Measurements from ENCODE around the gene KCNMA1.

Gene KCNMA1

DNA sequence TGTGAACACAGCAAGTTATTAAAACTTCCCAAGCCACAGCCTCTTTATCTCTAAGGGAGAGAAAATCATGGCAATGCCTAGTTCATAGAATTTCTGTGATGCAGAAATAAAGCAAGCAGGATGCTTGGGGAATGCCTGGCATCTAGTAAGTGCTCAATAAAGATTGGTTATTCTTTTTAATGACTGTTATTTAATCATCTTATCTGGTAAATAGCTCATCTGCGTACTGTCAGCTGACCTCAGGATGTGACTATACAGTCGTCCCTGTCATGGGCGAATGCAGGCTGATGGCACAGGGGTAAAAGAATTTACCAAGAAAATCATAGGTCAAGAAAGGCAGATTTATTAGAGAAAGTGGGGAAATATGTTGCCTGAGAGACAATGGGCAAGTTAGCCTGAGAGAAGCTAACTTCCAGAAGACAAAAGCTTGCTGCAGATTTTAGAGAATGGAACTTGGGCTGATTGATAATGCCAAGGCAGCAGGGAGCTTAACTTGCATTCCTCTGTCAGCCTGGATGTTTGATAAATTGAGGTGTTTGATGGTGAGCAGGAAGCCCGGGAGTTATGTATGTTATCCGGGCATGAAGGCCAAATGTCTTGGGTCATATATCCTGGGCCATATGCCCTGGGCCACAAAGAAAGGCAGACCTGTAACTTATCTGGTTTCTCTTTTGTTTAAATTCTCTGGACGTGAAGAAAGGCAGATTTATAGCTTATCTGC lies 126.0 kb downstream of the KCNMA1 start:
- Histone ChIP-seq H3K36me3 (no peaks in the 10 kb centered on the region), H3K9me3 (no peaks in the 10 kb centered on the region), H3K9ac (no peak overlapping the region), H3K27me3 (no peaks in the 10 kb centered on the region), H3K4me1 (peaks cover 57% of the 10 kb centered on the region), H3K4me2 (no peak overlapping the region), H3K4me3 (no peak overlapping the region), H4K20me1 (no peaks in the 10 kb centered on the region), H3K27ac (no peak overlapping the region)
- no peak for TF ChIP-seq Cebpa-rat (IDR thresholded peaks at IDR 0.05)

DNA sequence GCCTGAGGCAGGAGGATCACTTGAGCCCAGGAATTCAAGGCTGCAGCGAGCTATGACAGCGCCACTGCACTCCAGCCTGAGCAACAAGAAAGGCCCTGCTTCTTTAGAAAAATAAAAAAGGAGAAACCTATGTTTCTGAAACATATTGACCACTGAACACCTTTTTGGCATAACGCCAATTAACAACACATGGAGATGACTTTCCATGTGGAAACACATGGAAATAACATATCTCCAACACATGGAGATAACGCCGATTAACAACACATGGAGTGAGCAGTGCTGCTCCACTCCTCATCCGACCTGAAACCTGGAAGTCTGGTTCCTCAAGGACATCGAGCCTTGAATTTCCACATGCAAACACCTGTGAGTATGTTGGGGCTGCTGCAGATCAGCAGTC lies 126.9 kb downstream of the KCNMA1 start:
- H3K9ac ChIP-seq: no peak overlapping the region
- no peaks in the 10 kb centered on the region for H3K36me3 ChIP-seq
- TF ChIP-seq Cebpa-rat (IDR thresholded peaks at IDR 0.05): no peak
- no peaks in the 10 kb centered on the region for H3K27me3 ChIP-seq
- H4K20me1 ChIP-seq: no peaks in the 10 kb centered on the region
- H3K9me3 ChIP-seq: no peaks in the 10 kb centered on the region
- no peak overlapping the region for H3K27ac ChIP-seq
- H3K4me1 ChIP-seq: peaks cover 48% of the 10 kb centered on the region
- H3K4me3 ChIP-seq: no peak overlapping the region
- H3K4me2 ChIP-seq: no peak overlapping the region

DNA sequence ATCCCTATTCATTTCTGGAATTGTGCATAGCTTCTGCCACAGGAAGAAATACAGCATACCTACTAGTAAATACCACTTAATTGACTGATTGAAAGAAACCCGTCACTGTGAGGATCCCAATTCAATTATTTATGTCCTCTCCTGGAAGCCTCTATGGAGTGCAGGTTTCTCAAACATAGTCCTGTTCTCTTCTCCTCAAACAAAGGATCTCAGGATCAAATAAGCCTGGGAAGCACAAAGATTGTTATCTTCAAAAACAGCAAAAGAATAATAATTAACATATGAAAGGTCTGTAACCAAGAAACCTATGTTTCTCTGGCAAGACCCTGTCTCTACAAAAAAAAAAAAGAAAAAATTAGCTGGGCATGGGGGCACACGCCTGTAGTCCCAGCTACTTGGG lies 127.3 kb downstream of the KCNMA1 start:
- peaks cover 44% of the 10 kb centered on the region for H3K4me1 ChIP-seq
- no peak overlapping the region for H3K4me3 ChIP-seq
- no peaks in the 10 kb centered on the region for H3K36me3 ChIP-seq
- no peak overlapping the region for H3K27ac ChIP-seq
- TF ChIP-seq Cebpa-rat (IDR thresholded peaks at IDR 0.05): no peak
- H3K27me3 ChIP-seq: no peaks in the 10 kb centered on the region
- no peak overlapping the region for H3K4me2 ChIP-seq
- H3K9ac ChIP-seq: no peak overlapping the region
- no peaks in the 10 kb centered on the region for H4K20me1 ChIP-seq
- H3K9me3 ChIP-seq: no peaks in the 10 kb centered on the region

DNA sequence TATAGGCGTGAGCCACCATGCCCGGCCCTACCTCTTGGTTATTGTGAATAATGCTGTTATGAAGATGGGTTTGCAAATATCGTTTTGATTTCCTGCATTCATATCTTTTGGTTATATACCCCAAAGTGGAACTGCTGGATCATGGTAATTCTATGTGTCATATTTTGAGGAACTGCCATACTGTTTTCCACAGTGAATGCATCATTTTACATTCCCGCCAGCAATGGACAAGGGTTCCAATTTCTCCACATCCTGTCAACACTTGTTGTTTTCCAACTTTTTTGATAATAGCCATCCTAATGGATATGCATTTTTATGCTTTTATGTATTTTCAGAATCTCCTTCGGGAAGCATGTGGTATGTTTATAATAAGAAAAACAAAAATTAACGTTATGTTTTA lies 128.2 kb downstream of the KCNMA1 start:
- Histone ChIP-seq H3K36me3 (no peaks in the 10 kb centered on the region), H3K9ac (no peak overlapping the region), H3K27ac (no peak overlapping the region), H3K27me3 (no peaks in the 10 kb centered on the region), H3K4me1 (peaks cover 35% of the 10 kb centered on the region), H3K4me3 (no peak overlapping the region), H4K20me1 (no peaks in the 10 kb centered on the region), H3K4me2 (no peak overlapping the region), H3K9me3 (no peaks in the 10 kb centered on the region)
- no peak for TF ChIP-seq Cebpa-rat (IDR thresholded peaks at IDR 0.05)

DNA sequence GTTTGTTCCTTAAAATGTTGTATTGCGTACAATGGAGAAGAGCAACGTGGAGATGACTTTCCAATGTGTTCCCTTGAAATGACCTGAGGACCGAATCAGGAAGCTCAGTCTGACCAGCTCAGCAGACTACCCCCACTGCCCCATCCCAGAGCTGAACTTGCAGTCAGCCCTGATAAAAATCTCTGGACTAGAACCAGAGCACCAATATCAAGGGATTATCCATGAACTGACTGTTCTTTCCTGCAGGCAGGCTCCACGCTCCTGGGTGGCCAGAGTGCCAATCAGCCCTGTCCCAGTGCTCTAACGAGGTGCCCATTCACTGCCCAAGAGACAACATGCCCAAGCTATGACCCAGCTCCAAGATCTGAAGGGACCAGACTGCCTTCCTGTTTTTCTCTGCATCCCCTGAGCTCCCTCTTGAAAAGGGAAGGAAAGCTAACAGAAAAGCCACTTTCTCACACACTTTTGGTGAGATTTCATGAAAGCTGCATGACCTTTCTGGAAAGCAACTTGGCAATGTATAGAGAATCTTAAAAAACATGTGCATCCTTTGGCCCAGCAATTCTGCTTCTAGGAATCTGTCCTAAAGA lies 130.2 kb downstream of the KCNMA1 start:
- TF ChIP-seq Cebpa-rat (IDR thresholded peaks at IDR 0.05): no peak
- no peaks in the 10 kb centered on the region for H3K27me3 ChIP-seq
- H3K27ac ChIP-seq: no peak overlapping the region
- H3K36me3 ChIP-seq: no peaks in the 10 kb centered on the region
- H3K9me3 ChIP-seq: no peaks in the 10 kb centered on the region
- no peaks in the 10 kb centered on the region for H4K20me1 ChIP-seq
- H3K4me3 ChIP-seq: no peak overlapping the region
- H3K4me2 ChIP-seq: peak overlapping the region; percentile 42
- no peak overlapping the region for H3K9ac ChIP-seq
- peaks cover 21% of the 10 kb centered on the region for H3K4me1 ChIP-seq

DNA sequence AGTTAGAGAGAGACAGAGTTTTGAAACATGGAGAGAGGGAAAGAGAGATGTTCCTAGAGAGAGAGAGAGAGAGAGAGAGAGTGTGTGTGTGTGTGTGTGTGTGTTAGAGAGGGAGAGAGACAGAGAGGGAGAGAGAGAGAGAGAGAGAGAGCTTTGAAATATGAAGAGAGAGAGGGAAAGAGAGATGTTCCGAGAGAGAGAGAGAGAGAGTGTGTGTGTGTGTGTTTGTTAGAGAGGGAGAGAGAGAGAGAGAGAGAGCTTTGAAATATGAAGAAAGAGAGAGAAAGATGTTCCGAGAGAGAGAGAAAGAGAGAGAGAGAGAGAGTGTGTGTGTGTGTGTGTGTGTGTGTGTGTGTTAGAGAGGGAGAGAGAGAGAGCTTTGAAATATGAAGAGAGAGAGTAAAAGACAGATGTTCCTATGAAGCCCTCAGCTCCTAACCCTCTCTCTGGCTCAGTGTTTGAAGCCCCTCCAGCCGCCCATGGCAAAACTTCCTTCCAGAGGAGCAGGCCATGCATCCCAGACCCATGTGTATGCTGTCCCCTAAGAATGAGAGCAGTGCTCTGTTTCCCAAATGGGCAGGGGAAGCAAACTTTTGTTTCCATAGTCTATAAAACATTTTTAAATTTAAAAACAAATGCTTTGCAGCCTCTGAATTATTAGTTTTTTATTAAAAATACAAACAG lies 130.9 kb downstream of the KCNMA1 start:
- no peaks in the 10 kb centered on the region for H3K9me3 ChIP-seq
- H3K4me1 ChIP-seq: peaks cover 24% of the 10 kb centered on the region
- H3K4me3 ChIP-seq: no peak overlapping the region
- no peak overlapping the region for H3K9ac ChIP-seq
- no peak overlapping the region for H3K27ac ChIP-seq
- H4K20me1 ChIP-seq: no peaks in the 10 kb centered on the region
- H3K36me3 ChIP-seq: no peaks in the 10 kb centered on the region
- no peak overlapping the region; the same call in 1 of the 2 replicates for H3K4me2 ChIP-seq
- no peaks in the 10 kb centered on the region for H3K27me3 ChIP-seq
- no peak for TF ChIP-seq Cebpa-rat (IDR thresholded peaks at IDR 0.05)

DNA sequence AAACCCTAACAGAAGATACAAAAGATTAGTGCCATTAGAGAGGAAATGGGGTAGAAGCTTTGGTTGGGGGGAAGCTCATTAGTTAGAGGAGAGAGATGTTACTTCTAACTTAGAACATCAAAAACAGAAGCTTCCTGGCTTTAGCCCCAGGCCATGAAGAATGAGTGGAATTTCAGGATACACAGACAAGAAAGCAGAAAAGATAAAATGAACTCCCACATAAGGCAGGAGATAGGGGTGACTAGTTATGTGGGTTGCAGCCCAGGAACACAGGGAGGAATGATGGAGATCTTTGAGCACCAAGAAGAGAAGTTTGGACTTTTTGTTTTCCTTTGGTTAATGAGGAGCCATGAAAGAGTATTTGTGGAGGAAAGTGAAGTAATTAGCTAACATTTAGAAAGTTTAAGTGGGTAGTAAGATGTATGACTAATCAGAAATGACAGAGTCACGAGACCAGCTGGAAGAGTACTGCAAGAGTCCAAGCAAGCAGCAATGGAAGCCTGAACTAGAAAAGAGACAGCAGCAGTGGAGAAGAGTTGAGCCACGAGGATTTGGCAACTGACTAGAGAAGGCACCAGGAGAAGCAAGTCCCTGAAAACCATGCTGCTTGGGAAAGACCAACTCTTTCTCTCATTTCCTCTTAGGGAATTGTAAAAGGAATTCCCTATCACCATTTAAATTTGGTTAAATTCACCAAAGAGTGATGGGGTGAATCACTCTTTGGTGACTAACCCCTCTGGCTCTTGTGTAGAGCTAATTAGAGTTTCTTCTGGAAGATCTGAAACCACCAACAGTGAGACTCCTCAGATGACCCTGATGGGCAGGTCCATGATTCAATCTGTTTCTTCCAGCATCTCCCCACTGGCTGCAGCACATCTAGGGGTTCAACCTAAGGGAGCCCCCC lies 131.9 kb downstream of the KCNMA1 start:
- TF ChIP-seq Cebpa-rat (IDR thresholded peaks at IDR 0.05): no peak
- Histone ChIP-seq H3K36me3 (no peaks in the 10 kb centered on the region), H4K20me1 (no peaks in the 10 kb centered on the region), H3K4me3 (no peak overlapping the region), H3K4me2 (no peak overlapping the region), H3K27me3 (no peaks in the 10 kb centered on the region), H3K9me3 (no peaks in the 10 kb centered on the region), H3K27ac (no peak overlapping the region), H3K4me1 (peaks cover 28% of the 10 kb centered on the region), H3K9ac (no peak overlapping the region)

DNA sequence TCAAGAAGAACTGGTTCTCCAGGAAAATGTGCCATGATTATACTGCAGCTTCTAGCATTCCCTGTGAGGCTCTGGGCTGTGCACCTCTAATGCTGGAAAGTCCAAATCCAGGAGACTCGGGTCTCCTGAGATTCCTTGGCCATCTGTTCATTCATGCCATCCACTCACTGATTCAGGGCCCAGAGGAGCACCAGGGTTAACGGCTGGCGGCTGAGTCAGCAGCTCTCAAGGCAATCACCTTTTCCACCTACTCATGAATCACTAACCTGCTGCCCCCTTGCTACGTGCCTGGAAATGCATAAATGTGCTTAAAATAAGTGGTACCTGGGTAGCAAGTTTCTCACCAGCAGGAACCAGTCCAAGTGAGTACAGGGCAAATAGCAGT lies 132.7 kb downstream of the KCNMA1 start:
- Histone ChIP-seq H3K9me3 (no peaks in the 10 kb centered on the region), H3K4me3 (no peak overlapping the region), H4K20me1 (no peaks in the 10 kb centered on the region), H3K9ac (no peak overlapping the region), H3K4me2 (no peak overlapping the region), H3K27me3 (no peaks in the 10 kb centered on the region), H3K27ac (no peak overlapping the region), H3K4me1 (peaks cover 28% of the 10 kb centered on the region), H3K36me3 (no peaks in the 10 kb centered on the region)
- TF ChIP-seq Cebpa-rat (IDR thresholded peaks at IDR 0.05): no peak

DNA sequence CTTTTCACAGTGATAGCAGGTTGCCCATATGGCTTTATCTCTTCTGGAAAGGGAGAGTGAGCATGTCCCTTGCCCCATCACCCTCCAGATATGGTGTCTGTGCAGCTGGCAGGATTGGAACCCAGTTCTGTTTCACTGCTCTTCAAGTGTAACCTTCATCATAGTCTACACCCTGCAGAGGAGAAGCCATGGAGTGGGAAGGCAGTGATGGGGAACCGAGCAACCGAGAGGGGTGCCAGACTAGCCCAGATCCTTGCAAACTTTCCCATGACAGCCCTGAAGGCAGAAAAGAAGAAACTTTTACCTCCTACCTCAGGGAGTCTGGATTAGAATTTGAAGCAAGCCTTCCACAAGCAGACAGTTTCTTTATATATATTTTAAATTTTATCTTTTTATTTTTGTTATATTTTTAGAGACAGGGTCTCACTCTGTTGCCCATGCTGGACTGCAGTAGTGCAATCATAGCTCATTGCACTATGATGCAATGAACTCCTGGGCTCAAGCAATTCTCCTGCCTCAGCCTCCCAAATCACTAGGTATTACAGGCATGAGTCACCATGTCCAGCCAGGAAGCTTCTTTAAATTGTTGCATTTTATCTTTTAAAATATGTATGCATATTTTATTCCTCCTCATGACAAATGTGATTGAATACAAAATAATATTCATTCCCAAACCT lies 133.3 kb downstream of the KCNMA1 start:
- Histone ChIP-seq H3K4me3 (no peak overlapping the region), H3K27ac (no peak overlapping the region), H3K9ac (no peak overlapping the region), H4K20me1 (no peaks in the 10 kb centered on the region), H3K27me3 (no peaks in the 10 kb centered on the region), H3K4me1 (peaks cover 28% of the 10 kb centered on the region), H3K36me3 (no peaks in the 10 kb centered on the region), H3K4me2 (no peak overlapping the region), H3K9me3 (no peaks in the 10 kb centered on the region)
- TF ChIP-seq Cebpa-rat (IDR thresholded peaks at IDR 0.05): no peak
